B cell (primary cell): ENCODE data around the gene TMEM131. TPM values are rescaled to one million over a fixed set of nuclear protein-coding genes. Genes with fewer than 3 reads are reported as not detected.

Experiments used
- ATAC-seq: fragments of 200-7000 bp; cut with Tn5 transposase; one replicate; pipeline ENCODE4 v1.10.0; 2021; ENCODE audit warnings: low read depth, mild to moderate bottlenecking, moderate number of reproducible peaks, moderate library complexity
- CTCF ChIA-PET: fragments of 350-600 bp; sonication (Branson Sonifier 250); formaldehyde crosslinking; loops from one replicate; lab custom pipeline; 2021; ENCODE audit warnings: antibody characterized with exemption, inconsistent platforms; lab: Charles Lee
- POLR2A ChIA-PET: fragments of 350-600 bp; sonication (Branson Sonifier 250); formaldehyde crosslinking; loops from one replicate; lab custom pipeline; 2021; ENCODE audit warnings: antibody characterized with exemption; lab: Charles Lee
- DNase-seq: peaks from one replicate; pipeline ENCODE4 v3.0.0; 2013
- H2AFZ ChIP-seq: 2 replicates; pipeline ENCODE4 v1.6.1; 2012; ENCODE audit warnings: mild to moderate bottlenecking, low read depth, low read length; ENCODE audit not compliant: insufficient read depth, poor library complexity, severe bottlenecking
- H3K27ac ChIP-seq, 2 donors: 1 replicate in 1 of 2; 2 replicates in 1 of 2; pipeline ENCODE4 v1.5.1; 2012 to 2013; ENCODE audit warnings: low read length in 2 of 2, mild to moderate bottlenecking in 2 of 2, moderate library complexity in 1 of 2
- H3K27me3 ChIP-seq, 4 experiments: fragments of 200-600 bp in 1 of 4; sonication (generic) in 1 of 4; replicated peaks in 1 of 4; 1 replicate in 2 of 4; 2 replicates in 2 of 4; pipeline versions ENCODE4 v1.6.1 to v1.7.0; 2013 to 2016; ENCODE audit warnings: low read length in 3 of 4, mild to moderate bottlenecking in 2 of 4, mixed read lengths in 1 of 4, moderate library complexity in 1 of 4; ENCODE audit not compliant: insufficient read depth in 4 of 4, control insufficient read depth in 3 of 4; ENCODE audit errors: control extremely low read depth in 1 of 4
- H3K36me3 ChIP-seq, 2 experiments: replicated peaks in 1 of 2; 1 replicate in 1 of 2; 2 replicates in 1 of 2; pipeline versions ENCODE4 v1.6.1 to v1.7.1; 2013; ENCODE audit warnings: low read length in 1 of 2; ENCODE audit not compliant: insufficient read depth in 2 of 2, control insufficient read depth in 1 of 2; ENCODE audit errors: control extremely low read depth in 1 of 2, extremely low read depth in 1 of 2
- H3K4me1 ChIP-seq, 2 donors: fragments of 200-600 bp in 1 of 2; sonication (generic) in 1 of 2; 1 replicate in 1 of 2; 2 replicates in 1 of 2; pipeline versions ENCODE4 v1.5.1 to v1.6.1; 2013 to 2017; ENCODE audit warnings: low read length in 2 of 2; ENCODE audit not compliant: control insufficient read depth in 2 of 2, insufficient read depth in 2 of 2
- H3K4me2 ChIP-seq: replicated peaks from 2 replicates; pipeline ENCODE3; 2012; ENCODE audit warnings: mild to moderate bottlenecking, low read depth, low read length; ENCODE audit not compliant: poor library complexity, severe bottlenecking
- H3K4me3 ChIP-seq, 5 experiments: fragments of 200-600 bp in 1 of 5; sonication (generic) in 1 of 5; 1 replicate in 3 of 5; 2 replicates in 2 of 5; pipeline versions ENCODE4 v1.5.1 to v1.7.0; 2011 to 2016; ENCODE audit warnings: low read length in 4 of 5, mild to moderate bottlenecking in 4 of 5, low read depth in 2 of 5, control low read depth in 1 of 5, moderate library complexity in 1 of 5; ENCODE audit not compliant: insufficient read depth in 1 of 5; ENCODE audit errors: control extremely low read depth in 1 of 5, extremely low read depth in 1 of 5
- H3K79me2 ChIP-seq: fragments of 200-600 bp; sonication (generic); one replicate; pipeline ENCODE4 v1.6.0; 2016; ENCODE audit warnings: low read length; ENCODE audit not compliant: control insufficient read depth, insufficient read depth
- H3K9ac ChIP-seq: fragments of 200-600 bp; sonication (generic); 2 replicates; pipeline ENCODE4 v1.6.1; 2017; ENCODE audit warnings: mild to moderate bottlenecking, low read length, moderate library complexity
- H3K9me3 ChIP-seq, 3 donors: one replicate each; pipeline versions ENCODE4 v1.6.1 to v1.7.1; 2013; ENCODE audit warnings: low read length in 2 of 3; ENCODE audit not compliant: control insufficient read depth in 2 of 3, insufficient read depth in 1 of 3; ENCODE audit errors: control extremely low read depth in 1 of 3
- H4K20me1 ChIP-seq: 2 replicates; pipeline ENCODE4 v1.6.0; 2012; ENCODE audit warnings: mild to moderate bottlenecking, low read length; ENCODE audit not compliant: insufficient read depth, control insufficient read depth, poor library complexity, severe bottlenecking
- H3K27ac Mint-ChIP-seq: one replicate; pipeline ENCODE4 v1.8.0; 2021; ENCODE audit warnings: mixed read lengths
- H3K27me3 Mint-ChIP-seq: one replicate; pipeline ENCODE4 v1.8.0; 2021; ENCODE audit warnings: mixed read lengths
- H3K4me1 Mint-ChIP-seq: one replicate; pipeline ENCODE4 v1.8.0; 2021; ENCODE audit warnings: mixed read lengths
- H3K4me3 Mint-ChIP-seq: one replicate; pipeline ENCODE4 v1.8.0; 2021; ENCODE audit warnings: mixed read lengths
- H3K9me3 Mint-ChIP-seq: one replicate; pipeline ENCODE4 v1.8.0; 2022; ENCODE audit warnings: mixed read lengths; ENCODE audit not compliant: insufficient read depth
- CTCF ChIP-seq: fragments of 200-600 bp; IDR thresholded peaks from one replicate; pipeline ENCODE4 v1.8.0; 2022; ENCODE audit warnings: antibody characterized with exemption, mild to moderate bottlenecking
- EZH2 ChIP-seq: IDR thresholded peaks from 2 replicates; pipeline ENCODE4 v1.6.1; 2012; ENCODE audit warnings: borderline replicate concordance, low read depth, mild to moderate bottlenecking, moderate library complexity, low read length; ENCODE audit not compliant: insufficient read depth, poor library complexity, severe bottlenecking
- WGBS: methylation state at CpG from one replicate; pipeline ENCODE4 v1.1.5; 2013; ENCODE audit warnings: missing lambda C conversion rate; ENCODE audit not compliant: insufficient coverage; 5-methylcytosine and 5-hydroxymethylcytosine counted together
- intact Hi-C: fragments of 100-400 bp; cut with micrococcal nuclease; formaldehyde crosslinking; loops from one replicate; pipeline ENCODE4 v1.10.0; 2022
- polyA plus RNA-seq: library from polyadenylated mRNA; depleted of rRNA; stranded (reverse); fragments of >200 nt; gene quantifications from 2 replicates; pipeline ENCODE4 v1.2.3, GENCODE V29; 2012
- total RNA-seq, 2 donors: library from RNA; stranded (reverse); fragments of 120-200 nt in 1 of 2; gene quantifications; 1 replicate in 1 of 2; 2 replicates in 1 of 2; pipeline versions ENCODE4 v1.2.3 to v1.2.4, GENCODE V29; 2013 to 2022

TMEM131 gene
- total and polyA plus RNA-seq, 2 donors (not counting 1 experiment from before 2014, with no cell fraction given), result 24.3 to 101 TPM

- Histone ChIP-seq H3K4me2 (no peak overlapping the region), H2AFZ (no peak overlapping the region), H3K27me3 (no peaks in the 10 kb centered on the region), H3K4me1 (no peaks in the 10 kb centered on the region), H4K20me1 (peaks cover 7% of the 10 kb centered on the region), H3K36me3 (peaks cover 0 to 74% of the 10 kb centered on the region in 2 experiments), H3K79me2 (no peaks in the 10 kb centered on the region), H3K9ac (no peak overlapping the region), H3K9me3 (no peaks in the 10 kb centered on the region), H3K4me3 (no peak overlapping the region), H3K27ac (no peak overlapping the region)
- WGBS, result 96% methylated on average over 9 of the region's 11 CpGs
- no peaks in the 10 kb centered on the region for H3K9me3 Mint-ChIP-seq
- H3K4me3 Mint-ChIP-seq, result no peak overlapping the region
- TF ChIP-seq CTCF, result no peak
- no peak for TF ChIP-seq EZH2
- peaks cover 1% of the 10 kb centered on the region for H3K4me1 Mint-ChIP-seq
- no peak overlapping the region for H3K27ac Mint-ChIP-seq
- CTCF ChIA-PET, result interaction anchor here (1.1 to 1.4 kb wide), 2 partner anchors 32 to 610 kb away, joined by 5 to 7 read pairs; no protein-coding TSS in a partner anchor
- intact Hi-C loops, result no loop called here
- no peaks in the 10 kb centered on the region for H3K27me3 Mint-ChIP-seq
- POLR2A ChIA-PET, result no interaction called here
- no peak for ATAC-seq
- DNase-seq, result no peak
These were observed 220.7 kb downstream of the TMEM131 start for GRCh38 chr2:97775074-97775473.

DNA sequence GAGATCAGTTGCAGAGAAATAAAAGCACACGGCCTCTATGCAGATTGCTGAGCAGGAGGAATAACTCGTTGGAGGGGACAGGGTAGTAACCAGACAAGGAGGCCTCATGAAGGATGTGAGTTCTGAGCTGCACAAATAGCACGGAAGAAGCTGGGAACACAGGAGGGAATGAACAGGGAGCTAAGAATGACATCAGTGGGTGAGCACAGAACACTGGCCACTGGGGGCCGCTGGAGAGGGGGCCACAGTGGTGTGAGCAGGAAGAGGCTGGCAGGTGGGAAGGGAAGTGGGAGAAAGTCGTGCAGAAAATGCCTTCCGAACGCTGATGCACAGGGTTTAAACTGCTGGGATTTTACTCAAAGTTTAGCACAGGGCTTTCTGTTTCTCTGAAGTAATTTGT is 221.3 kb downstream of the TMEM131 start:
- Mint-ChIP-seq H3K27me3 (no peaks in the 10 kb centered on the region), H3K4me1 (no peaks in the 10 kb centered on the region), H3K9me3 (no peaks in the 10 kb centered on the region), H3K4me3 (no peak overlapping the region), H3K27ac (no peak overlapping the region)
- ChIA-PET CTCF (interaction anchor here (0.9 to 1.4 kb wide), 4 partner anchors 8 to 611 kb away, joined by 3 to 5 read pairs (median 4); no protein-coding TSS in a partner anchor), POLR2A (no interaction called here)
- peaks cover 4% of the 10 kb centered on the region for H4K20me1 ChIP-seq
- WGBS, result 49% methylated on average over 7 of the region's 7 CpGs
- H3K4me2 ChIP-seq, result no peak overlapping the region
- no peak overlapping the region for H2AFZ ChIP-seq
- H3K9me3 ChIP-seq, result no peaks in the 10 kb centered on the region
- no peak overlapping the region for H3K4me3 ChIP-seq
- ATAC-seq (no peak), DNase-seq (no peak)
- no peaks in the 10 kb centered on the region for H3K4me1 ChIP-seq
- TF ChIP-seq CTCF, result no peak
- TF ChIP-seq EZH2, result no peak
- H3K27ac ChIP-seq, result no peak overlapping the region
- H3K36me3 ChIP-seq, result peaks cover 0 to 74% of the 10 kb centered on the region in 2 experiments
- H3K79me2 ChIP-seq, result no peaks in the 10 kb centered on the region
- intact Hi-C loops, result no loop called here
- H3K9ac ChIP-seq, result no peak overlapping the region
- H3K27me3 ChIP-seq, result no peaks in the 10 kb centered on the region
